Subcutaneous adipose tissue (tissue), 4 donors: ENCODE results near the gene TNFAIP8. TPM values are rescaled to one million over a fixed set of nuclear protein-coding genes. Genes with fewer than 3 reads are reported as not detected.

Source experiments
- total RNA-seq, 4 donors: library from RNA; depleted of rRNA; stranded (reverse); fragments of >200 nt; gene quantifications; one replicate each; pipeline ENCODE4 v1.1.0, GENCODE V29; 2016
- TF ChIP-seq, protein P1 (sequence below): fragments of 450-650 bp; IDR thresholded peaks from one replicate; pipeline ENCODE4 v1.5.1; 2016; ENCODE audit warnings: low read depth, mild to moderate bottlenecking, control low read depth, antibody characterized with exemption, moderate library complexity

The TNFAIP8 gene
- total RNA-seq, 4 donors from 2014 or later, result 86.9 to 151 (median 129) TPM

DNA sequence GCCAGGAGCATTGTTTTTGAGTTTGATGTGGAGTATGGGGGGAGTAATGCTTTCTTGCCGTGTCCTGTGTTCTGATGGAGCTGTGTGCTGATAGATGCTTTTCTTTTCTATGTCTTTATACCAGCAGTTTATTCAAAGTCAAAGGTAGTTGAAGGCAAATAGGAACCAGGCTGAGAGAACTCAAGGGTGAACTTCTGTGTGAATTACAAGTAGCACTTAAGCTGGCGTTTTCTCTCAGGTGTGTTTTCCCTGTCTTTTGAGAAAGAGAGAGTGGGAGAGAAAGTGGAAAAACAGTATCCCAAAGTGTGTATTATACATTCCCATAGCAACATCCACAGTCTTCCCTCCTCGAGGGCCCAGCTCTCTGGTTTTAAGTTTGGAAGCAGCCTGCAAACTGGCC lies 1.5 kb downstream of the TNFAIP8 start:
- TF ChIP-seq, protein P1, sequence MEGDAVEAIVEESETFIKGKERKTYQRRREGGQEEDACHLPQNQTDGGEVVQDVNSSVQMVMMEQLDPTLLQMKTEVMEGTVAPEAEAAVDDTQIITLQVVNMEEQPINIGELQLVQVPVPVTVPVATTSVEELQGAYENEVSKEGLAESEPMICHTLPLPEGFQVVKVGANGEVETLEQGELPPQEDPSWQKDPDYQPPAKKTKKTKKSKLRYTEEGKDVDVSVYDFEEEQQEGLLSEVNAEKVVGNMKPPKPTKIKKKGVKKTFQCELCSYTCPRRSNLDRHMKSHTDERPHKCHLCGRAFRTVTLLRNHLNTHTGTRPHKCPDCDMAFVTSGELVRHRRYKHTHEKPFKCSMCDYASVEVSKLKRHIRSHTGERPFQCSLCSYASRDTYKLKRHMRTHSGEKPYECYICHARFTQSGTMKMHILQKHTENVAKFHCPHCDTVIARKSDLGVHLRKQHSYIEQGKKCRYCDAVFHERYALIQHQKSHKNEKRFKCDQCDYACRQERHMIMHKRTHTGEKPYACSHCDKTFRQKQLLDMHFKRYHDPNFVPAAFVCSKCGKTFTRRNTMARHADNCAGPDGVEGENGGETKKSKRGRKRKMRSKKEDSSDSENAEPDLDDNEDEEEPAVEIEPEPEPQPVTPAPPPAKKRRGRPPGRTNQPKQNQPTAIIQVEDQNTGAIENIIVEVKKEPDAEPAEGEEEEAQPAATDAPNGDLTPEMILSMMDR, result no peak

DNA sequence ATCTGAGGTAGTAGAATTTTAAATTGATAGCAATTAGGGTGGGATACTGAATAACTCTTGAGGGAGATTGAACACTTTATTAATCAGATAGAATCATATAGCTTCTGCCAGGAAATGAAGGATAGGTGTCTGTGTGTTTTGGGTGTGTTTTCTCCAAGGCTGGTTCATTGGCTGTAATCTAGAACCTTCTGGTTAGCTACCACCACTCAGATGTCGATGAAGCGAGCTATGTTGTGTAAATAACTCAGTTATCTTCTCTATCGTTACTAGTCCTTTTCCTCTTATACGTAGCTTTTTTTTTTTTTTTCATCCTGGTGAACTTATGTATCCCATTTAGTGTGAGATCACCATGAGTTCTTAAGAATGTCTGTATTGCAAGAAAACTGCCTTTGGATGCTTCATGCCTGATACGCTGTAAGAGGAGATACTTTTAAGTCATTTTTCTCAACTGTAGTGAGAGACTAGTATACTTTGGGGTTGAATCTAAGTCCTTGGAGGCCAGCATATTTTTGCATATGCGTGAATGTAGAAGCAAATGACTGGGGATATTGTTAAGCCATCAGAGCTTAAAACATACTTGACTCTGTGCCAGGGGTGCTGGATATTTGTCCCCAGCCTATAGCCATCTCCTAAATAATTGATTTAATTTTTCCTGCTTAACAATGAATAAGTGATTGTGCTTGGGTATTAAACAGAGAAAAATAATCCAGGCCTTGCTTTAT lies 2.1 kb downstream of the TNFAIP8 start:
- TF ChIP-seq, protein P1, result no peak

DNA sequence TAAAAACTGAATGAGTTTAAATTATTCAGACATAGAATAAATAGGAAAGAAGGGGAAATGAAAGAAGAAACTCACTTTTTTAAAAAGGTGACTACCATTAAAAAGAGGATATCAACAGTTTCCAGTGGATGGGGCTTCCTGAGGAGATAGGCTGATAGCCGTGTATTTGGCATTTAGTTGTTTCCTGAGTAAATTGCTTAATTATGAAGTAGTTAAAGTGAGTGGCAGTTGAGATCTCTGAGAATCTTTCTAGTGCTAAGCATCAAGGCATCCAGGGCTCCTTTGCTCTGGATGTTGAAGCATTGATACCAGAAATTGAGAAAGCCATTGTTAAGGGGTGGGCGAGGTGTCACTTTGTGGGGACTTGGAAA lies 2.7 kb downstream of the TNFAIP8 start:
- TF ChIP-seq, protein P1, result no peak

DNA sequence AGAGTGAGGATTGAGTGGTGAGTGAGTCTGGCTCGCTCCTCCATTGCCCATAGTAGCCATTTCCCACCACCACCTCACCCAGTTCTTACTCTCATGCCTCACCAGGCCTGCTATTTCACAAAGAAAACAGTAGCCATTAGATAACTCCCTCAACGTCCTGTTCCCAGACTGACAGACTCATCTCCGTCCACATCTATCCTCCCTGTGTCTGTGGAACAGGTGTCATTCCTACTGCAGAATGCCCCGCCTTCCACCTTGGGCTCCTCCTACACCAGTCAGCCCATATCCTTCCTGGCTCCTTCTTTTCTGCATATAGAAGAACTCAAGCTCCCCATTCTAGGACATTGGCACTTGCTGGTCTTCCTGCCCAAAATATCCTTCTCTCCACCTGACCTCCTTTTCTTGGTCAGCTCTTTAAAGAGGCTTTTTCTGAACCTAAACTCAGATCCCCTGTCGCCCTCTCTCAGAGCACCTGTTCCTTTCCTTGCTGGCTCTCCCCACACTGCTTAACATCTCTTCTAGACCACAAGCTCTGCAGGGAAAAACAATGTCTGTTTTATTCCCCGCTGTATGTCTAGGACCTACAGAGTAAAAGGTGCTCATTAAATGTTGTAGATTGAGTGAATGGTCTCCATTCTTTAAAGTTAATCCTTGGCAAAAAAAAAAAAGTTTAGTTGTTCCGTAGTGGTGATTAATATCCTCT lies 3.2 kb downstream of the TNFAIP8 start:
- TF ChIP-seq, protein P1, result no peak

DNA sequence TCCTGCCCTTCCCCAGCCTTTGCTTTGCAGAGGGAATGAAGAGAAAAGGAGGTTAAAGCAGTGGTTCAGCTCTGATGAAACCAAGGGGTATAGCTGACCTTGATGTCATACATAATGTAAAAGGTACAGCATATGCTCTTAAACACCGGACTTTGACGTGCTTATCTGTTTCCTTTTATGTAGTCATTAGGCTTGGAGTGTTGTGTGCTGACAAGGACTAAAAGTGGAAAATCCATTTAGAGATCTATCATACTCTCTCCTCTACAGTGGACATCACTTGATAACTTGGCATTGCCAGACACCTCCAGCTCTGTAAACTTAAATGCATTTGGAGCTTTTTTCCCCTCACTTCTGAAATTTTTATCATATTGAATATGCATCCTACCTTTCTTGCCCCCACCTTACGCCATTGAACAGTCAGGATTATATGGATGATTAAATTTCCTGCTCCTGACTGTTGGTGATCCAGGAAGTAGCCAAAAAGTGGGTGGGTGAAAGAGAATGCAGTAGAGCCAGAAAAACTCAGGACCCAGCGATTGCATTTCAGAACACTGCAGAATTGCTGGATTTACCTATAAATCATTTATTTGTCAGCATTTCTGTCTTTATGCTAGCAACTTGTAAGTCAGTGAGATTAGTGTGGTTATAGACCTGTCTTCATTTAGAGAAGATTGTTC lies 4.1 kb downstream of the TNFAIP8 start:
- TF ChIP-seq, protein P1, result no peak

DNA sequence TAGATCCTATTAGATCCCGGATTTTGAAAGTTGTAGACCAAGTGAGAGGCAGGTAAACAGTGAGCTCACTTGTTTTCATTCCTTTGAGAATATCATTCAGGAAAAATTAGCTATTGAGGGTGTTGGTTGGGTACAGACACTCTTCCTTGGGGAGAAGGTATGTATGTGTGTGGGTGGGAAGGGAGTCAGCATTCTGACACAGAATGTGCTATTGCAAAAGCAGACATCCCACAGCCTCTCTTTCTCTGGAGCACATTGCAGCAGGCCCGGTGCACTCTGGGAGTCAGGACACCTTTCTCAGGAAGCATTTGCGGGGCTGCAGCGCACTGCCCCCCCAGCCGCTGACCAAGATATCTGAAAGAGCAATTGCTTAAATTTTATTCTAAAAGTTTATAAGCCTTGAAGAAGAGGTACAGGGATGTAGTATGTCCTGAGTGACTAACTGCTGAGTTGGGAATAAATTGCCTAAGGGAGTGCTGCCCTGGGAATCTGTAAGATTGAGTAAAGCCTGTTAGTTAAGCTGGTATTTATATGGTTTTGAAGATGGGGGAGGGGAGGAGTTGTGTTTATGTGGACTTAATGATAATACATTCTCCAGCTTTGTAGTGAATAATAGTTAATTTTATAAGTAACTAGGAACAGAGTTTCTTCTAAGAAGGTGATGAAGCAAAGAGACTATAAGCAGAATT lies 5.2 kb downstream of the TNFAIP8 start:
- TF ChIP-seq, protein P1, result no peak
